Neuronal stem cell (in vitro differentiated cells): ENCODE measurements around the gene IGFL4.

Source experiments
- DNase-seq: peaks from one replicate; pipeline ENCODE4 v3.0.0-alpha.2; 2013; ENCODE audit warnings: low spot score
- H2AFZ ChIP-seq: one replicate; pipeline ENCODE4 v1.6.1; 2013; ENCODE audit warnings: mild to moderate bottlenecking, low read length, inconsistent platforms
- H2AK5ac ChIP-seq: 2 replicates; pipeline ENCODE4 v1.6.1; 2013; ENCODE audit warnings: low read depth, mild to moderate bottlenecking, inconsistent platforms, low read length, moderate library complexity, mixed read lengths
- H2BK120ac ChIP-seq: 2 replicates; pipeline ENCODE4 v1.6.1; 2013; ENCODE audit warnings: low read depth, mild to moderate bottlenecking, inconsistent platforms, low read length, moderate library complexity, mixed read lengths
- H2BK12ac ChIP-seq: one replicate; pipeline ENCODE4 v1.6.1; 2013; ENCODE audit warnings: low read length, inconsistent platforms
- H2BK15ac ChIP-seq: 2 replicates; pipeline ENCODE4 v1.6.1; 2013; ENCODE audit warnings: mild to moderate bottlenecking, low read length, inconsistent platforms, mixed read lengths
- H2BK5ac ChIP-seq: one replicate; pipeline ENCODE4 v1.6.1; 2013; ENCODE audit warnings: inconsistent platforms, mild to moderate bottlenecking, low read length, moderate library complexity
- H3K14ac ChIP-seq: one replicate; pipeline ENCODE4 v1.6.1; 2013; ENCODE audit warnings: low read length, inconsistent platforms
- H3K18ac ChIP-seq: 2 replicates; pipeline ENCODE4 v1.6.1; 2013; ENCODE audit warnings: low read length, inconsistent platforms
- H3K23ac ChIP-seq: 2 replicates; pipeline ENCODE4 v1.6.1; 2013; ENCODE audit warnings: low read depth, mild to moderate bottlenecking, mixed read lengths, low read length, inconsistent platforms; ENCODE audit not compliant: poor library complexity
- H3K27ac ChIP-seq: replicated peaks from 3 replicates; pipeline ENCODE4 v1.5.1; 2013; ENCODE audit warnings: low read length, inconsistent platforms
- H3K27me3 ChIP-seq, 3 experiments: 2 replicates each; pipeline ENCODE4 v1.6.1; 2013; ENCODE audit warnings: low read length in 3 of 3, mild to moderate bottlenecking in 2 of 3, inconsistent platforms in 1 of 3, low read depth in 1 of 3, mixed read lengths in 1 of 3, moderate library complexity in 1 of 3; ENCODE audit not compliant: control insufficient read depth in 3 of 3, insufficient read depth in 3 of 3
- H3K36me3 ChIP-seq, 2 donors: replicated peaks in 1 of 2; 2 replicates each; pipeline ENCODE4 v1.6.1; 2013; ENCODE audit warnings: low read length in 2 of 2; ENCODE audit not compliant: control insufficient read depth in 2 of 2, insufficient read depth in 2 of 2
- H3K4ac ChIP-seq: 2 replicates; pipeline ENCODE4 v1.6.1; 2013; ENCODE audit warnings: inconsistent platforms, mild to moderate bottlenecking, low read length, moderate library complexity
- H3K4me1 ChIP-seq, 2 donors: 1 replicate in 1 of 2; 2 replicates in 1 of 2; pipeline ENCODE4 v1.6.1; 2013; ENCODE audit warnings: low read length in 2 of 2, low read depth in 1 of 2; ENCODE audit not compliant: control insufficient read depth in 2 of 2, insufficient read depth in 1 of 2
- H3K4me2 ChIP-seq: one replicate; pipeline ENCODE4 v1.6.1; 2013; ENCODE audit warnings: mild to moderate bottlenecking, low read length, inconsistent platforms; ENCODE audit not compliant: insufficient read depth, poor library complexity, severe bottlenecking
- H3K4me3 ChIP-seq, 2 donors: 2 replicates each; pipeline ENCODE4 v1.5.1; 2013; ENCODE audit warnings: low read length in 2 of 2, mild to moderate bottlenecking in 2 of 2, inconsistent platforms in 1 of 2, moderate library complexity in 1 of 2
- H3K79me1 ChIP-seq: one replicate; pipeline ENCODE4 v1.6.1; 2013; ENCODE audit warnings: low read depth, mild to moderate bottlenecking, inconsistent platforms, low read length, moderate library complexity
- H3K9ac ChIP-seq: one replicate; pipeline ENCODE4 v1.6.1; 2013; ENCODE audit warnings: mild to moderate bottlenecking, low read depth, low read length, inconsistent platforms; ENCODE audit not compliant: poor library complexity
- H3K9me3 ChIP-seq, 2 donors: replicated peaks in 1 of 2; 2 replicates each; pipeline versions ENCODE3 to v1.6.1; 2013; ENCODE audit warnings: low read length in 2 of 2, mild to moderate bottlenecking in 2 of 2, inconsistent platforms in 1 of 2, low read depth in 1 of 2, mixed read lengths in 1 of 2, moderate library complexity in 1 of 2; ENCODE audit not compliant: control insufficient read depth in 2 of 2, insufficient read depth in 1 of 2
- H4K8ac ChIP-seq: one replicate; pipeline ENCODE4 v1.6.1; 2013; ENCODE audit warnings: low read depth, mild to moderate bottlenecking, inconsistent platforms, low read length, moderate library complexity
- H4K91ac ChIP-seq: one replicate; pipeline ENCODE4 v1.6.1; 2013; ENCODE audit warnings: low read length, low read depth, mild to moderate bottlenecking, inconsistent platforms; ENCODE audit not compliant: poor library complexity
- WGBS, 2 donors: extraction: QIAGEN DNeasy Blood & Tissue Kit; methylation state at CpG; one replicate each; pipeline ENCODE4 v1.1.7; 2013; ENCODE audit warnings: missing lambda C conversion rate in 2 of 2, mixed read lengths in 1 of 2; ENCODE audit not compliant: insufficient read length in 2 of 2, insufficient replicate concordance in 1 of 2; ENCODE audit errors: extremely low coverage in 2 of 2; 5-methylcytosine and 5-hydroxymethylcytosine counted together

IGFL4 gene

DNA sequence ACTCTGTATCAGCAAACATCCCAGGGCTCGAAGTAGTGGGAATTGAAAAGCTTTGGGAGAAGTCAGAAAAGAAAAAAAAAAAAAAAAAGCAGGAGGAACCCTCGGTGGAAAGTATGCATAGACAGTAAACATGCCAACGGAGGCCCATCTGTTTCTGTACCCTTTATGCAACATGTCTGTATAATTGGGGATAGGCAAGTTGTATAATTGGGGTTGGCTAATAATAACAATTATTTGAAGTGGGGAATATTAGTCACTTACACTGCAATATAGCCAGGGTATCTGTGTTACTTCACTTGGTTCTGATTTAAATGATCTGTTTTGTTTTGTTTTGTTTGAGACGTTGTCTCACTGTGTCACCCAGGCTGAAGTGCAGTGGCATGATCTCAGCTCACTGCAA, 12.1 kb upstream of the IGFL4 start:
- peaks cover 0 to 8% of the 10 kb centered on the region in 2 donors for H3K9me3 ChIP-seq
- no peak overlapping the region for H2BK12ac ChIP-seq
- H3K18ac ChIP-seq, result no peak overlapping the region
- H3K23ac ChIP-seq, result no peak overlapping the region
- no peak overlapping the region for H4K91ac ChIP-seq
- H3K4me2 ChIP-seq, result no peak overlapping the region
- H3K36me3 ChIP-seq, result no peaks in the 10 kb centered on the region
- no peak for DNase-seq
- no peak overlapping the region for H3K9ac ChIP-seq
- no peaks in the 10 kb centered on the region for H3K79me1 ChIP-seq
- H2BK120ac ChIP-seq, result no peak overlapping the region
- H3K27ac ChIP-seq, result no peak overlapping the region
- H3K27me3 ChIP-seq, result no peaks in the 10 kb centered on the region
- H3K4me1 ChIP-seq, result no peaks in the 10 kb centered on the region
- H3K4ac ChIP-seq, result no peak overlapping the region
- no peak overlapping the region for H4K8ac ChIP-seq
- H3K4me3 ChIP-seq, result no peak overlapping the region
- no peak overlapping the region for H2AFZ ChIP-seq
- no peak overlapping the region for H2BK15ac ChIP-seq
- no peak overlapping the region for H2AK5ac ChIP-seq
- no peak overlapping the region for H3K14ac ChIP-seq
- H2BK5ac ChIP-seq, result no peak overlapping the region
- no CpG with 5 or more reads among the region's 4 CpGs for WGBS, 2 donors

- Histone ChIP-seq H3K18ac (no peak overlapping the region), H3K4me3 (no peak overlapping the region), H4K8ac (no peak overlapping the region), H3K27me3 (no peaks in the 10 kb centered on the region), H3K4ac (no peak overlapping the region), H3K4me1 (no peaks in the 10 kb centered on the region), H2AK5ac (no peak overlapping the region), H2BK12ac (no peak overlapping the region), H2BK5ac (no peak overlapping the region), H3K9ac (no peak overlapping the region), H3K79me1 (no peaks in the 10 kb centered on the region), H2BK15ac (no peak overlapping the region), H3K23ac (no peak overlapping the region), H2AFZ (no peak overlapping the region), H4K91ac (no peak overlapping the region), H2BK120ac (no peak overlapping the region), H3K9me3 (peaks cover 0 to 8% of the 10 kb centered on the region in 2 donors), H3K27ac (no peak overlapping the region), H3K14ac (no peak overlapping the region), H3K36me3 (no peaks in the 10 kb centered on the region), H3K4me2 (no peak overlapping the region)
- no peak for DNase-seq
- WGBS, 2 donors, result no CpG with 5 or more reads among the region's 7 CpGs
Measured at GRCh38 chr19:46049597-46049996, 8.8 kb upstream of the IGFL4 start.

GRCh38 chr19:46043519-46043918, 2.7 kb upstream of the IGFL4 start:
- Histone ChIP-seq H2BK15ac (no peak overlapping the region), H3K79me1 (no peaks in the 10 kb centered on the region), H2AK5ac (no peak overlapping the region), H3K9me3 (peaks cover 12 to 15% of the 10 kb centered on the region in 2 donors), H4K8ac (no peak overlapping the region), H2BK12ac (no peak overlapping the region), H3K36me3 (no peaks in the 10 kb centered on the region), H3K18ac (no peak overlapping the region), H4K91ac (no peak overlapping the region), H3K14ac (no peak overlapping the region), H2BK5ac (no peak overlapping the region), H3K4me3 (no peak overlapping the region), H3K9ac (no peak overlapping the region), H3K4ac (no peak overlapping the region), H3K4me1 (no peaks in the 10 kb centered on the region), H2BK120ac (no peak overlapping the region), H3K23ac (no peak overlapping the region), H2AFZ (no peak overlapping the region), H3K4me2 (no peak overlapping the region), H3K27ac (no peak overlapping the region), H3K27me3 (no peaks in the 10 kb centered on the region)
- no peak for DNase-seq
- no CpG with 5 or more reads among the region's 1 CpG for WGBS, 2 donors

GRCh38 chr19:46042252-46042883, 1.6 kb upstream of the IGFL4 start:
- Histone ChIP-seq H2AFZ (no peak overlapping the region), H2BK5ac (no peak overlapping the region), H3K18ac (no peak overlapping the region), H4K91ac (no peak overlapping the region), H2BK12ac (no peak overlapping the region), H3K4me1 (no peaks in the 10 kb centered on the region), H3K4me3 (no peak overlapping the region), H3K27me3 (no peaks in the 10 kb centered on the region), H3K9ac (no peak overlapping the region), H2BK15ac (no peak overlapping the region), H2AK5ac (no peak overlapping the region), H3K14ac (no peak overlapping the region), H3K27ac (no peak overlapping the region), H3K79me1 (no peaks in the 10 kb centered on the region), H4K8ac (no peak overlapping the region), H3K9me3 (peaks cover 14 to 15% of the 10 kb centered on the region in 2 donors), H3K4ac (no peak overlapping the region), H2BK120ac (no peak overlapping the region), H3K36me3 (no peaks in the 10 kb centered on the region), H3K23ac (no peak overlapping the region), H3K4me2 (no peak overlapping the region)
- no CpG with 5 or more reads among the region's 5 CpGs for WGBS, 2 donors
- DNase-seq, result no peak
